K562 (cell line): ENCODE measurements around the gene DIPK1B. TPM values are rescaled to one million over a fixed set of nuclear protein-coding genes. Genes with fewer than 3 reads are reported as not detected.

ENCODE experiments used
- BCOR ChIP-seq: fragments of 450-650 bp; IDR thresholded peaks from 2 replicates; pipeline ENCODE4 v1.6.1; 2016
- DMBX1 ChIP-seq: fragments of 250-450 bp; sonication (Bioruptor Pico); IDR thresholded peaks from 2 replicates; pipeline ENCODE4 v1.8.0; 2022; ENCODE audit warnings: inconsistent platforms, mild to moderate bottlenecking, moderate library complexity, borderline replicate concordance
- ETV5 ChIP-seq: sonication (generic); formaldehyde crosslinking; IDR thresholded peaks from 2 replicates; pipeline ENCODE4 v1.4.0; 2020; ENCODE audit warnings: low read depth, mild to moderate bottlenecking, missing genetic modification reagents
- FOXJ3 ChIP-seq: sonication (generic); formaldehyde crosslinking; IDR thresholded peaks from 2 replicates; pipeline ENCODE4 v1.4.0; 2020; ENCODE audit warnings: mild to moderate bottlenecking, missing genetic modification reagents
- GATA2 ChIP-seq: sonication (generic); formaldehyde crosslinking; IDR thresholded peaks from 2 replicates; pipeline ENCODE4 v1.4.0; 2020; ENCODE audit warnings: mild to moderate bottlenecking, missing genetic modification reagents
- HCFC1 ChIP-seq: IDR thresholded peaks from 2 replicates; pipeline ENCODE4 v1.6.1; 2012; ENCODE audit warnings: low read depth, low read length, improper control_type of control experiment
- ILF3 ChIP-seq: fragments of 450-650 bp; IDR thresholded peaks from 2 replicates; pipeline ENCODE4 v1.6.1; 2018; ENCODE audit warnings: antibody characterized with exemption, mild to moderate bottlenecking, moderate library complexity, borderline replicate concordance
- NR2C2 ChIP-seq, 2 experiments: fragments of 200-800 bp in 1 of 2; sonication (Bioruptor generic) in 1 of 2; sonication (generic) in 1 of 2; formaldehyde crosslinking in 1 of 2; IDR thresholded peaks; 2 replicates each; pipeline versions ENCODE4 v1.6.1 to v1.8.0; 2016 to 2022; ENCODE audit warnings: mild to moderate bottlenecking in 1 of 2, missing compliant biosample characterization in 1 of 2, missing genetic modification characterization in 1 of 2, missing genetic modification reagents in 1 of 2
- PHF20 ChIP-seq: fragments of 450-650 bp; IDR thresholded peaks from 2 replicates; pipeline ENCODE4 v1.6.1; 2018; ENCODE audit not compliant: partially characterized antibody
- POLR2B ChIP-seq: fragments of 450-650 bp; IDR thresholded peaks from 2 replicates; pipeline ENCODE4 v1.6.1; 2018; ENCODE audit warnings: low read depth; ENCODE audit not compliant: partially characterized antibody
- PPARD ChIP-seq: fragments of 250-450 bp; sonication (Bioruptor Pico); IDR thresholded peaks from 2 replicates; pipeline ENCODE4 v1.8.0; 2022; ENCODE audit warnings: inconsistent platforms, mild to moderate bottlenecking, moderate library complexity
- RBM39 ChIP-seq: fragments of 200-400 bp; formaldehyde crosslinking; optimal IDR thresholded peaks from 2 replicates; pipeline ENCODE3; 2018; ENCODE audit warnings: low read depth, low read length
- RFX5 ChIP-seq: IDR thresholded peaks from 2 replicates; pipeline ENCODE4 v1.6.1; 2011; ENCODE audit warnings: low read depth, mild to moderate bottlenecking, improper control_type of control experiment, low read length
- SAFB2 ChIP-seq: fragments of 200-400 bp; formaldehyde crosslinking; IDR thresholded peaks from 2 replicates; pipeline ENCODE4 v1.6.1; 2018; ENCODE audit warnings: borderline replicate concordance, low read length, low read depth, moderate library complexity; ENCODE audit not compliant: severe bottlenecking
- SMC3 ChIP-seq: conservative IDR thresholded peaks from 2 replicates; pipeline ENCODE4 v1.6.1; 2011; ENCODE audit warnings: low read depth, low read length, improper control_type of control experiment; ENCODE audit not compliant: insufficient read depth
- SRSF1 ChIP-seq: fragments of 200-400 bp; formaldehyde crosslinking; IDR thresholded peaks from 2 replicates; pipeline ENCODE4 v1.6.1; 2017; ENCODE audit warnings: mild to moderate bottlenecking, low read depth, low read length, moderate library complexity
- TARDBP ChIP-seq: fragments of 450-650 bp; IDR thresholded peaks from 2 replicates; pipeline ENCODE4 v1.6.1; 2016
- ZFPM2 ChIP-seq: fragments of 250-450 bp; sonication (Bioruptor Pico); IDR thresholded peaks from 2 replicates; pipeline ENCODE4 v1.5.1; 2022; ENCODE audit warnings: mild to moderate bottlenecking
- ZNF431 ChIP-seq: sonication (generic); formaldehyde crosslinking; IDR thresholded peaks from 2 replicates; pipeline ENCODE4 v1.8.0; 2022; ENCODE audit warnings: mild to moderate bottlenecking, missing genetic modification reagents
- polyA plus RNA-seq, 8 experiments: library from polyadenylated mRNA; depleted of rRNA in 4 of 8; stranded (reverse) in 5 of 8; unstranded in 3 of 8; fragments of >200 nt; fragmentation: Nextera tagmentation in 2 of 8; fragmentation: Illumina TruSeq in 1 of 8; extraction: Ambion mirVana in 2 of 8; extraction: Trizol in 1 of 8; gene quantifications; 2 replicates each; pipeline versions ENCODE4 v1.2.1 to v1.2.3, GENCODE V29; 2011 to 2014; ENCODE audit warnings: inconsistent platforms in 1 of 8, missing spikeins in 1 of 8
- total RNA-seq, 7 experiments: library from RNA; depleted of rRNA in 6 of 7; stranded (reverse); fragments of >200 nt in 6 of 7; fragmentation: Illumina TruSeq in 2 of 7; extraction: Trizol in 2 of 7; gene quantifications; 2 replicates each; pipeline versions ENCODE4 v1.2.1 to v1.2.3, GENCODE V29; 2011 to 2021; ENCODE audit warnings: low replicate concordance in 1 of 7
- TF ChIP-seq, protein P1 (sequence below), 2 experiments: fragments of 250-450 bp in 1 of 2; fragments of 450-650 bp in 1 of 2; sonication (Bioruptor Pico) in 1 of 2; IDR thresholded peaks; 2 replicates each; pipeline versions ENCODE4 v1.6.1 to v1.8.0; 2016 to 2021; ENCODE audit warnings: mild to moderate bottlenecking in 2 of 2, moderate library complexity in 2 of 2, missing compliant biosample characterization in 1 of 2, missing genetic modification characterization in 1 of 2
- TF ChIP-seq, protein P2 (sequence below), 2 experiments: fragments of 450-650 bp; formaldehyde crosslinking in 1 of 2; IDR thresholded peaks; 2 replicates each; pipeline versions ENCODE4 v1.4.0 to v1.6.1; 2014 to 2020; ENCODE audit warnings: mild to moderate bottlenecking in 2 of 2, borderline replicate concordance in 1 of 2, low read depth in 1 of 2

The DIPK1B gene
- total and polyA plus RNA-seq, 9 of the 15 experiments (the other 6 are each of a cell fraction or from before 2014, with no cell fraction given) = 0.08 to 22.3 (median 5.9) TPM

DNA sequence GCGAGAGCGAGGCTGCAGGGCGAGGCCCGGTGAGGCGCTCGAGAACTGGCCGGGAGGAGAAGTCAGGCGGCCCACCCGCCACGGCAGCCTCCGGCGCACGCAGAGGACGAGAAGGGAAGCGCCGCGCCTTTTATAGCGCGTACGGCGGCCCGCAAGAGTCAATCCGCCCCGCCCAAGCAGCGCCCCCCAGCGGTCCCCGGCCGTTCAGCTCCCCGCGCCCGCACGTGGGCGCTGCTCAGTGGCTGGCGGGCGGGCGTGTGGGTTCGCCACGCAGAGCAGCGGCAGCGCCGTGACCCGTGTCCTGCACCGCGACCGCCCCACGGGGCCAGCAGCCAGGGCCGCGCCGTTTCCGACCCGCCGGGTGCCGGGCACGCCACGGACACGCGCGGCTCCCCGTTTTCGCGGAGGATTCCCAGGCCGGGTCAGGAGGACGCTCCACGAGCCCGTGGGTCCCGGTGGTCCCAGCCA, 15.7 kb downstream of the DIPK1B start (continued):
- peak; percentile 79 for TF ChIP-seq NR2C2 (CRISPR knock-in tag; IDR thresholded peaks at IDR 0.05)
- TF ChIP-seq NR2C2 (tag; IDR thresholded peaks at IDR 0.05) = peak; percentile 53
- peak; percentile 73 for TF ChIP-seq PHF20
- TF ChIP-seq POLR2B = peak; percentile 94
- no peak for TF ChIP-seq SAFB2
- peak; percentile 86; the same call in 1 of the 2 replicates for TF ChIP-seq ILF3
- TF ChIP-seq DMBX1 = peak; percentile 77; the same call in 1 of the 2 replicates
- TF ChIP-seq RFX5 = peak; percentile 47; the same call in 1 of the 2 replicates
- TF ChIP-seq, protein P1, sequence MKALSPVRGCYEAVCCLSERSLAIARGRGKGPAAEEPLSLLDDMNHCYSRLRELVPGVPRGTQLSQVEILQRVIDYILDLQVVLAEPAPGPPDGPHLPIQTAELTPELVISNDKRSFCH (CRISPR knock-in tag; IDR thresholded peaks at IDR 0.05) = no peak
- TF ChIP-seq, protein P1 (tag; IDR thresholded peaks at IDR 0.05) = peak; percentile 83; the same call in 1 of the 2 replicates
- no peak for TF ChIP-seq SMC3
- TF ChIP-seq PPARD (CRISPR knock-in tag) = no peak
- no peak for TF ChIP-seq GATA2 (CRISPR knock-in tag)
- TF ChIP-seq ZNF431 = no peak; the same call in 1 of the 2 replicates
- TF ChIP-seq FOXJ3 = no peak
- no peak for TF ChIP-seq ZFPM2 (CRISPR knock-in tag)
- TF ChIP-seq, protein P2, sequence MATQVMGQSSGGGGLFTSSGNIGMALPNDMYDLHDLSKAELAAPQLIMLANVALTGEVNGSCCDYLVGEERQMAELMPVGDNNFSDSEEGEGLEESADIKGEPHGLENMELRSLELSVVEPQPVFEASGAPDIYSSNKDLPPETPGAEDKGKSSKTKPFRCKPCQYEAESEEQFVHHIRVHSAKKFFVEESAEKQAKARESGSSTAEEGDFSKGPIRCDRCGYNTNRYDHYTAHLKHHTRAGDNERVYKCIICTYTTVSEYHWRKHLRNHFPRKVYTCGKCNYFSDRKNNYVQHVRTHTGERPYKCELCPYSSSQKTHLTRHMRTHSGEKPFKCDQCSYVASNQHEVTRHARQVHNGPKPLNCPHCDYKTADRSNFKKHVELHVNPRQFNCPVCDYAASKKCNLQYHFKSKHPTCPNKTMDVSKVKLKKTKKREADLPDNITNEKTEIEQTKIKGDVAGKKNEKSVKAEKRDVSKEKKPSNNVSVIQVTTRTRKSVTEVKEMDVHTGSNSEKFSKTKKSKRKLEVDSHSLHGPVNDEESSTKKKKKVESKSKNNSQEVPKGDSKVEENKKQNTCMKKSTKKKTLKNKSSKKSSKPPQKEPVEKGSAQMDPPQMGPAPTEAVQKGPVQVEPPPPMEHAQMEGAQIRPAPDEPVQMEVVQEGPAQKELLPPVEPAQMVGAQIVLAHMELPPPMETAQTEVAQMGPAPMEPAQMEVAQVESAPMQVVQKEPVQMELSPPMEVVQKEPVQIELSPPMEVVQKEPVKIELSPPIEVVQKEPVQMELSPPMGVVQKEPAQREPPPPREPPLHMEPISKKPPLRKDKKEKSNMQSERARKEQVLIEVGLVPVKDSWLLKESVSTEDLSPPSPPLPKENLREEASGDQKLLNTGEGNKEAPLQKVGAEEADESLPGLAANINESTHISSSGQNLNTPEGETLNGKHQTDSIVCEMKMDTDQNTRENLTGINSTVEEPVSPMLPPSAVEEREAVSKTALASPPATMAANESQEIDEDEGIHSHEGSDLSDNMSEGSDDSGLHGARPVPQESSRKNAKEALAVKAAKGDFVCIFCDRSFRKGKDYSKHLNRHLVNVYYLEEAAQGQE (IDR thresholded peaks at IDR 0.05; ENCODE audit: borderline replicate concordance) = peak; percentile 18; the same call in 1 of the 2 replicates
- TF ChIP-seq, protein P2 (CRISPR knock-in tag; IDR thresholded peaks at IDR 0.05; ENCODE audit: low read depth) = peak; percentile 77
- peak; percentile 51; the same call in 1 of the 2 replicates for TF ChIP-seq ETV5 (CRISPR knock-in tag)
- TF ChIP-seq TARDBP = peak; percentile 99
- TF ChIP-seq HCFC1 = peak; percentile 87
- TF ChIP-seq SRSF1 = 0 out of 2 replicates have a peak, but pooled peaks have one; percentile 78
- TF ChIP-seq BCOR = no peak
- TF ChIP-seq RBM39 = no peak
